IPS DF 19.7 (cell line): ENCODE results near the gene TRIM32.

Source experiments
- DNase-seq: peaks from one replicate; pipeline ENCODE4 v3.0.0-alpha.2; 2013; ENCODE audit warnings: low read depth, low spot score

TRIM32 gene

GRCh38 chr9:116705531-116705930, 18.4 kb downstream of the TRIM32 start:
- DNase-seq: no peak

DNA sequence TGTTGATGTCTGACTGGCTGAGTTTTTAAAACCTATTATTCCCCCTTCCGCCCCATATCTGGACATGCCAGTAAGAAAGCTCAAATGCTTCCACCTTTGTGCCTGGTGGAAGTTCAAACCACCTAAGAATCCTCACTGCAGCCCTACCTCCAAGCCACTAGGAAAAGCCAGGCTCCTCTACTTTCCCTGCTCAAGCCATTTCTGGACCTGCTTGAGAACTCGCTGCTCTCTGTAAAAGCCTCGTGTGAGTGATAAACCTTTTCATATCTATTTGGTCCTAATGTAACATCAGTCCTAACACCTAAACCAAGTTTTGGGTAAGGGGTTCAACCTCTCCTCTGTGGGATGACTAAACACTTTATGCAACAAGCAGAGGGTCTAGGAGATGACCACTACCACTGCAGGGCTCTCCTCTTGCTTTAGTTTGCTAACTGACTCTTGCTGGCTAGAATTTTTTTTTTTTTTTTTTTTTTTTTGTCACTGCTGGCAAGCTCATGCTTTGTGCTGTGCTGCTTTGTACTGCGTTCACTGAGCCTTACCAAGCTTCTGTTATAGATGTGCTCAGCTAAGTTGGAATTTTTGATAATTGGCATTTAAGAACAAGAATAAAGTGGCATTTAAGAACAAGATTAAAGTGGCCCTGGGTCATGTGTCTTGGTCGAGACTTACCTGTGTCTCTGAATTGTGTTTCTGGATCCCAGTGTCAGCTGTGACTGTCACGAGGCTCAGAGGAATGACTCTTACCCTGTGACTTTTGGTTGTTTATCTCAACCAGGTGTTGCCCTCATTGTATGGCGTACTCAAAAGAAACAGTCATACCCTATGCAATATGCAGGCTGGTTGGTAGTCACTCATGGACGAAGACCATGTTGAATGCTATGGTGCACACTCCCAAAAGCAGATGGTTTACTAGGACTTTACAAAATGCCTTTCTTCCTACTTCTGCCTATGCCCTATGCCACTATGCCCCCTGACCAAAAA, 19.5 kb downstream of the TRIM32 start:
- no peak for DNase-seq

DNA sequence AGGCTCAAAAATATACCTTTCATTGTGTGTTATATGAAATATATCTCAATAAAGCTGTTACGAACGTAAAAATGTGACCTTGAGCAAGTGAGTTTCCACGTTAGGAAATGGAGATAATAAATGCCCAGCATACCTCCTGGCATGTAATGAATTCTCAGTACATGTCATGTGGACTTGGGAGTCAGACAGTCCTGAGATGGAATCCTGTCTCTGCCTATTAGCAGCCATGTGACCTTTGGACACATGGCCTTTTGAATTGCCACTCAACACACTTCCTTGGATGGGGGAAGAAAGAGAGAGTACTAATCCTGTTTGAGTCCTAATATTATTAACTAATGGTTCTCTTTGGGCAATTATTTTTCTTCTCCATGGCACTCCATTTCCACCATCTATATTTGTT, 25.7 kb downstream of the TRIM32 start:
- no peak for DNase-seq

DNA sequence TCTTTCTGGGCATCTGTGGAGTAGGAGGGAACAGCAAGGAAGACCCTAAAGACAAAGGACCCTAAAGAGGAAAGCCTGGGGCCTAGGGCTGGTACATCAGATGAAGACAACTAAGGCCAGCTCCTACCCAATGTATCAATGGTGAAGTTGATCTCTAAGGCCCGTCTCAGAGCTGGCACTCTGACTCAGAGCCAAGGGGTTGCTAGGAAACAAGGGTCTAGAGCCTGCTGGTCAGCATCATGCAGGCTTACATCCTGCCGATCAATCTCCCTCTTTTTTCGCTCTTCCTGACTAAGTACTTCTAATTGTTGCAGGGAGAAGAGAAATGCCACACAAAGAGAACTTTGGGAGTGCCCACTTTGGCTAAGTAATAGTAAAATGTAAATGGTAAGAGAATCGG, 26.2 kb downstream of the TRIM32 start:
- no peak for DNase-seq

- no peak for DNase-seq
Measured at GRCh38 chr9:116715751-116716150, 28.6 kb downstream of the TRIM32 start.

DNA sequence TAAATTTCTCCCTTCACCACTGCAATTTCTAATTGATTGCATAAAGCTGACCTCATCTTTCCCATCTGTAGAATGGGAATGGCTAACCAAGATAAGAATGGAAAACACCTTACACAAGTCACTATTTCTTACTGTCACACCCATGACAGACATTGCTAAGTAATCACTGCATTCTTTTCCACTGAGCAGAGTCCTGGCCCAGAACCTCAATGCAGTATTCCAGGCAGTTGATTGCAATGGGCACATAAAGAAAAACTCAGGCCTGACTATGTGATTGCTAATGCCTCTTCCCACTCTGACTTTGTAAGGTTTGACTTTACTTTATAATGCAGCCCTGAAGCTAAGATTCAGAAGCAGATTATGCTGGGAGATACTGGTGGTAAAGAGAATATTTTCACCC, 29.3 kb downstream of the TRIM32 start:
- DNase-seq: no peak

DNA sequence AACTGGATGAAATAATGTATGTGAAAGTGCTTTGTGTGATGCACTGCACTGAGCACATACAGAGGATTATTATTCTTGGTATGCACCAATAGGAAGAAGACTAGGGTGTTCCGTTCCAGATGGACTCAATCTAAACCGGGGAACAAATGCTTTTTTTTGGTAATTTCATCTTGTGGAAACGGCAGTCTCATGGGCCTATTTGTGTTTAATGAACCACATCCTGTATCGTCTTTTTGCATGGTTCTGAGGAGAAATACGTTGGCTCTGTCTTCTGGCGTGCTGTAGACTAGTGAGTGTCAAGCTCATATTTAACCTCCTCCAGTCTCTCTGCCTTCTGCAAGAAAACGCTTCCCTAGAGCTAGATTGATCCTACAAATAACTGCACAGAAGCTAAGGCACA, 30.0 kb downstream of the TRIM32 start:
- DNase-seq: no peak

- DNase-seq: no peak
Measured at GRCh38 chr9:116718111-116718510, 31.0 kb downstream of the TRIM32 start.

DNA sequence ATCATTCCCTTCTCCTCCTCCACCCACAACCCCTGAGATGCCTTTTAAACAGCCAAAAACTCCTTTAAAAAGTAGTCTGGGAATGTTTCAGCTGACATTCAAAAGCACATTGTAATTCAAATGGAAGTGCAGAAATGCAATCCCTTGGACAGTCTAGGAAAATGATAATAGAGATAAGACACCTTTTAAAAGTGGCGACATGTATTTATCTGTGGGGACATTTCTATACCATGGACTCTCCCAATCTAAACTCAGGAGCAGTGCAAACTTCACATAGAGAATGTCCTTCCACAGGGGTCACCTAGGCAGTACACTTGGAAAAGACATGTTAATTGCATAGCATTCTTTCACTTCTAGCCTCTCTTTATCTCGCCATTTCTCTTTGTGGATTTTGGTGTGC, 33.0 kb downstream of the TRIM32 start:
- DNase-seq: no peak

DNA sequence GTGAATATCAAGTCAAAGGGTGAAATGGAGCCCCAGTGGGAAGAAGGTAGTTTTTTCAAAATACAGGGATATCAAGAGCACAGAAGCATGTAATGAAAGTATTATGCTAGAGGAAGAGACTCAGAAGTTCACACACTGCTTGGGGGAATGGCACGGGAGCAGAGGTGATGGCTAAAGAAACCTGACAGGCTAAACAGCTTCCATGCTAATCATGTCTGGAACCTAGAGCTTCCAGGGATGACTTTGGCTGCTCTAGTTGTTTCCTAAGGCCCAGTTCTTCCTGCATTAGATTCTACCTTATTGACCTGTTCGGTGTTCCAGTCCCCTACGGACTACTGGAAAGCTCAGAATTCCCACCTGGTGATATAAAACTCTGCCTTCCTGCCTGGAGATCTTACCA, 34.3 kb downstream of the TRIM32 start:
- no peak for DNase-seq

DNA sequence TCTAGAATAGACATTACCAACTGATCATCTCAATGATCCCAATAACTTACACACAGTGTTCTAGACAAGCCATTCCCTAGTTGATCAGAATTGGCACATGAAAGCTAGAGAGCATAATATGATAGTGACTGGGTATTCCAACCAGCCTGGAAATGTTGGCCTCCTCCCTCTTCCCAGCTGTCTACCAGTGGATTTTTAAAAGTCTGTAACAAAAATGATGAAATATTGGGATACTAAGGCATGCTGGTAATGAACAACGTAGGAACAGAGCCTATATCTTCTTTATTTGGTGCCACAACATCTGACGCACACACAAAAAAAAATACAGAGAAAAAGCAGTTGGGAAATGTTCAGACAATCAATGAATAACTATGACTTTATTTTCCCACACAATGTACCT, 34.8 kb downstream of the TRIM32 start:
- no peak for DNase-seq

GRCh38 chr9:116724123-116724522, 37.0 kb downstream of the TRIM32 start:
- no peak for DNase-seq

DNA sequence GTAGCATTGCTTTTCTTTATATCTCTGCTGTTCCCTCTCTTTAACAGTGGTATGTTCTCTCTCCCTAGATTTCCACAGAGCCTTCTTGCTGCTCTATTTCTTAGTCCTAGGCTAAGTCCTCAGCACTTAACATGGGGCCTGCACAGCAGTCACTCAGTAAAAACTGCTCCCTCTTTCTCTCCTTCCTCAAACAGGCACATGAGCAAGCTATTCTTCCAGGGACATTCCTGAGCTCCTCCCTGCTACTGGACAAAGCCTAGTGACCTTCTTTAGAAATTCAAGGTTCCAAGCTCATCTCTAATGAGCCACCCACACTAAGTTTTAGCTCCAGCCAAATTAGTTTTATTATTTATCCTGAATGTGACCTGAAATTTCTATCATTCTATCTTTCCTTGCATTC, 39.5 kb downstream of the TRIM32 start:
- no peak for DNase-seq

GRCh38 chr9:116733010-116733641, 46.0 kb downstream of the TRIM32 start:
- no peak for DNase-seq

DNA sequence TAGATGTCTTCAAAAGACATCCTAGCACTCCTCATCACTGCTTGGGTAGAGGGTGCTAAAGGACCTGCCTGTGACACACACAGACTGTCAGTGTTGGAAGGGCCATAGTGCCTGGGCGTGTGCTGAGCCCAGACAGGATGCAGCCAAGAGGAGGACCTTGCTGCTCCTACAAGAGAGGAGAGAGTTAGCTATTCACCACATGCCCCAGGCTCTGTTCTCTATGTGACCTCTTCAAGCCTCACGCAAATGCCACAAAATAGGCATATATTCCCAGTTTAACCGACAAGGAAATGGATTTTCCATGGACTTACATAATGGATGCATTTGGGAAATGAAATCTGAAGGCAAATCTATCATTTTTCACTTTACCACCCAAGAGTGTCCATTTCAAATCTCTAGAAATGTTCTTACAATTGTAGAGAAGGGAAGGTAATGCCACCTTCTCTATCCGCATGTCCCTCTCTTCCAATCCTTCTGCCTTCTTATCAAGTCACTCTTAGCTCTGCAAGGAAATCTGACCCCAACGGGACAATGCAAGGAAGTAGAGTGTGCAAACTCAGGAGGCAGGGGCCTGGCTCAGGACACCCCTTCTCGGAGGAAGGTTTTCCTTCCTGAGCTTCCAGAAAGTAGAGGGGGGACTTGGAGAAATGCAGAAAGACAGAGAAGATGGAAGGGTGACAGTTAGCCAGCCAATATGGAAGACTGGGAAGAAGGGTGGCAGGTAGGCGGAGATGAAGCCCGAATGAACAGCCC, 49.5 kb downstream of the TRIM32 start:
- no peak for DNase-seq

- peak; percentile 57 for DNase-seq
Measured at GRCh38 chr9:116737152-116737546, 50.0 kb downstream of the TRIM32 start.

GRCh38 chr9:116741086-116741740, 54.1 kb downstream of the TRIM32 start:
- peak; percentile 12 for DNase-seq

GRCh38 chr9:116741742-116742141, 54.6 kb downstream of the TRIM32 start:
- no peak for DNase-seq

- no peak for DNase-seq
Measured at GRCh38 chr9:116749176-116749575, 62.1 kb downstream of the TRIM32 start.

- DNase-seq: no peak
Measured at GRCh38 chr9:116749772-116750171, 62.7 kb downstream of the TRIM32 start.

- no peak for DNase-seq
Measured at GRCh38 chr9:116750510-116750909, 63.4 kb downstream of the TRIM32 start.
